Spleen (tissue), 11 donors: ENCODE results near the gene SARNP. TPM values are rescaled to one million over a fixed set of nuclear protein-coding genes. Genes with fewer than 3 reads are reported as not detected.

ENCODE experiments used
- DNase-seq: peaks from one replicate; pipeline ENCODE4 v3.0.0-alpha.2; 2020
- H3K27ac ChIP-seq, 8 donors: fragments of 200-600 bp; sonication (generic) in 7 of 8; 1 replicate in 4 of 8; 2 replicates in 4 of 8; pipeline versions ENCODE4 v1.5.0 to v1.8.0; 2016 to 2021; ENCODE audit warnings: inconsistent platforms in 4 of 8, mild to moderate bottlenecking in 4 of 8, moderate library complexity in 1 of 8
- H3K27me3 ChIP-seq, 7 donors: fragments of 200-600 bp; sonication (generic) in 6 of 7; replicated peaks in 1 of 7; 1 replicate in 4 of 7; 2 replicates in 3 of 7; pipeline versions ENCODE4 v1.5.0 to v1.8.0; 2016 to 2021; ENCODE audit warnings: inconsistent platforms in 3 of 7, mild to moderate bottlenecking in 1 of 7
- H3K36me3 ChIP-seq, 6 donors: fragments of 200-600 bp; sonication (generic) in 5 of 6; 1 replicate in 4 of 6; 2 replicates in 2 of 6; pipeline versions ENCODE4 v1.5.0 to v1.8.0; 2016 to 2021; ENCODE audit warnings: inconsistent platforms in 2 of 6
- H3K4me1 ChIP-seq, 6 donors: fragments of 200-600 bp; sonication (generic) in 5 of 6; 1 replicate in 3 of 6; 2 replicates in 3 of 6; pipeline versions ENCODE4 v1.5.0 to v1.8.0; 2016 to 2021; ENCODE audit warnings: inconsistent platforms in 3 of 6
- H3K4me3 ChIP-seq, 8 donors: fragments of 200-600 bp; sonication (generic) in 7 of 8; 1 replicate in 4 of 8; 2 replicates in 4 of 8; pipeline versions ENCODE4 v1.5.0 to v1.8.0; 2016 to 2021; ENCODE audit warnings: inconsistent platforms in 4 of 8, mild to moderate bottlenecking in 4 of 8, moderate library complexity in 2 of 8
- H3K9me3 ChIP-seq, 8 donors: fragments of 200-600 bp; sonication (generic) in 7 of 8; 1 replicate in 4 of 8; 2 replicates in 4 of 8; pipeline versions ENCODE4 v1.5.0 to v1.8.0; 2016 to 2021; ENCODE audit warnings: inconsistent platforms in 4 of 8
- POLR2A ChIP-seq, 3 donors: fragments of 450-650 bp; IDR thresholded peaks; one replicate each; pipeline ENCODE4 v1.5.1; 2017; ENCODE audit warnings: antibody characterized with exemption in 3 of 3, mild to moderate bottlenecking in 1 of 3
- POLR2AphosphoS5 ChIP-seq, 3 donors: sonication (generic); formaldehyde crosslinking; IDR thresholded peaks; one replicate each; pipeline ENCODE4 v1.5.1; 2017; ENCODE audit warnings: antibody characterized with exemption in 3 of 3
- WGBS, 5 donors: extraction: QIAGEN DNeasy Blood & Tissue Kit in 3 of 5; methylation state at CpG; one replicate each; pipeline versions ENCODE4 v1.1.5 to v1.1.7; 2013 to 2018; 5-methylcytosine and 5-hydroxymethylcytosine counted together
- intact Hi-C: fragments of 100-400 bp; cut with DNase I; formaldehyde crosslinking; loops from one replicate; pipeline ENCODE4 v1.15.0; 2023; ENCODE audit warnings: low total_unique reads
- polyA plus RNA-seq, 3 donors: library from polyadenylated mRNA; stranded (reverse); fragments of 200-250 nt; gene quantifications; one replicate each; pipeline ENCODE4 v1.2.1, GENCODE V29; 2013
- total RNA-seq, 7 donors: library from RNA; depleted of rRNA in 3 of 7; stranded (reverse); fragments of >200 nt in 3 of 7; fragmentation: NEBNext Ultra II Directional in 4 of 7; extraction: Animal tissue kit (Norgen Biotek cat#: 25700) in 4 of 7; gene quantifications; one replicate each; pipeline versions ENCODE4 v1.1.0 to v1.2.1, GENCODE V29; 2016 to 2021
- TF ChIP-seq, protein P1 (sequence below), 11 experiments: fragments of 200-600 bp in 7 of 11; fragments of 450-650 bp in 4 of 11; sonication (generic) in 4 of 11; IDR thresholded peaks in 8 of 11; conservative IDR thresholded peaks in 3 of 11; 1 replicate in 7 of 11; 2 replicates in 4 of 11; pipeline versions ENCODE4 v1.4.0 to v1.8.0; 2016 to 2021; ENCODE audit warnings: antibody characterized with exemption in 11 of 11, inconsistent platforms in 4 of 11, mild to moderate bottlenecking in 1 of 11
- donor health status: healthy with polysubstance abuse.
- donor health status: DM: no; HTN: no; CAD: no; lungs with moderate emphysema.
- donor health status: DM: no; HTN: no; CAD: no.
- donor health status: Bipolar disorder and iron deficiency.
- donor health status: healthy.
- donor health status: DM: no; HTN: no; CAD: no.
- donor health status: DM: yes; HTN: yes; CAD: no.

The SARNP gene
- total and polyA plus RNA-seq, 10 donors = 40.0 to 97.6 (median 60.3) TPM

DNA sequence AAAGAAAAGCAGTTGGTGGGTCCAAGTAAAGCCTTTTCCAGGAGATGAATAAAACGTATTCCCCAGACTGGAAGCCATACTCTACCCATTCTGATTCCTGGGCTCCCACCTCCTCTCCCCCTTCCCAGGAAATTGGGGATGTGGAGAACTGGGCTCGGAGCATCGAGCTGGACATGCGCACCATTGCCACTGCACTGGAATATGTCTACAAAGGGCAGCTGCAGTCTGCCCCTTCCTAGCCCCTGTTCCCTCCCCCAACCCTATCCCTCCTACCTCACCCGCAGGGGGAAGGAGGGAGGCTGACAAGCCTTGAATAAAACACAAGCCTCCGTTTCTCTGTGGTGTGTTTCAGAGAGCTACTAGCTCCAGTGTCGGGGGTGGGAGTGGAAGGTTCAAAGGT lies 98.2 kb downstream of the SARNP start:
- TF ChIP-seq POLR2A (IDR thresholded peaks at IDR 0.05) (no peak), POLR2AphosphoS5 (IDR thresholded peaks at IDR 0.05) (no peak)
- TF ChIP-seq, protein P1, sequence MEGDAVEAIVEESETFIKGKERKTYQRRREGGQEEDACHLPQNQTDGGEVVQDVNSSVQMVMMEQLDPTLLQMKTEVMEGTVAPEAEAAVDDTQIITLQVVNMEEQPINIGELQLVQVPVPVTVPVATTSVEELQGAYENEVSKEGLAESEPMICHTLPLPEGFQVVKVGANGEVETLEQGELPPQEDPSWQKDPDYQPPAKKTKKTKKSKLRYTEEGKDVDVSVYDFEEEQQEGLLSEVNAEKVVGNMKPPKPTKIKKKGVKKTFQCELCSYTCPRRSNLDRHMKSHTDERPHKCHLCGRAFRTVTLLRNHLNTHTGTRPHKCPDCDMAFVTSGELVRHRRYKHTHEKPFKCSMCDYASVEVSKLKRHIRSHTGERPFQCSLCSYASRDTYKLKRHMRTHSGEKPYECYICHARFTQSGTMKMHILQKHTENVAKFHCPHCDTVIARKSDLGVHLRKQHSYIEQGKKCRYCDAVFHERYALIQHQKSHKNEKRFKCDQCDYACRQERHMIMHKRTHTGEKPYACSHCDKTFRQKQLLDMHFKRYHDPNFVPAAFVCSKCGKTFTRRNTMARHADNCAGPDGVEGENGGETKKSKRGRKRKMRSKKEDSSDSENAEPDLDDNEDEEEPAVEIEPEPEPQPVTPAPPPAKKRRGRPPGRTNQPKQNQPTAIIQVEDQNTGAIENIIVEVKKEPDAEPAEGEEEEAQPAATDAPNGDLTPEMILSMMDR (IDR thresholded peaks at IDR 0.05 in 8 of 11, conservative IDR thresholded peaks at IDR 0.05 in 3 of 11) = no peak
- no peak overlapping the region for H3K4me3 ChIP-seq
- H3K27ac ChIP-seq = peak overlapping the region in 5 of 8 donors; percentile 32 to 73 (median 51)
- H3K27me3 ChIP-seq = no peaks in the 10 kb centered on the region
- peaks cover 37 to 92% (median 69%) of the 10 kb centered on the region in 6 donors for H3K4me1 ChIP-seq
- intact Hi-C loops = no loop called here
- H3K9me3 ChIP-seq = no peaks in the 10 kb centered on the region
- H3K36me3 ChIP-seq = peaks cover 0 to 68% (median 21%) of the 10 kb centered on the region in 6 donors
- DNase-seq = peak; percentile 50
- WGBS, 5 donors = 81 to 94% (median 87%) methylated on average over 6 to 7 of the region's 7 CpGs

DNA sequence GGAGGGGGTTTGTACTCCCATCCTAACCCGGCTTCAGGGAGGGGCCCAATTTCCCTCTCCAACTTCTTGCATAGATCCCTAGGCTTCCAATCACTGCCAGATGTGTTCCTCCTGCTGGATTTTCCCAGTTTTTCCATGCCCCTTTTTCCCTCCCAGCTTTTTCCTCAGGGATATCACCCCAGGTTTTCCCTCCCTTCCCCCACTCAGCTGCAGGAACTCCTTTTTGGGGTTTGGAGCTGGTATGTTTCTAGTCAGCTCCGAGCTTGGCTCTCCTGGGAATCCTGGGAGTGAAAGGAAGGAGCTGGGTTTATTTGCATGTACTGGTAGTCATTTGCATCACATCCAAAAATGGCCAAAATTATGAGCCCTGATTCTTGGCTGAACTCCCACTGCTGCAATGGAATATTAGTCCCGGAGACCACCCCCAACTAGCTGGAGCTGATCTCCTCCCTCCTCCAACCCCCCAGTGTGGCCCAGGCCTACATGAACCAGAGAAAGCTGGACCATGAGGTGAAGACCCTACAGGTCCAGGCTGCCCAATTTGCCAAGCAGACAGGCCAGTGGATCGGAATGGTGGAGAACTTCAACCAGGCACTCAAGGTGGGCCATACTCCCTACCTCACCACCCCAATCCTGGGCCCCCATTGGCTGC lies 98.8 kb downstream of the SARNP start:
- intact Hi-C loops = no loop called here
- H3K4me3 ChIP-seq = no peak overlapping the region
- H3K4me1 ChIP-seq = peaks cover 35 to 86% (median 63%) of the 10 kb centered on the region in 6 donors
- H3K9me3 ChIP-seq = no peaks in the 10 kb centered on the region
- H3K27ac ChIP-seq = peak overlapping the region in 5 of 8 donors; percentile 32 to 97 (median 61)
- peaks cover 0 to 62% (median 16%) of the 10 kb centered on the region in 6 donors for H3K36me3 ChIP-seq
- H3K27me3 ChIP-seq = no peaks in the 10 kb centered on the region
- peak; percentile 47 for DNase-seq
- TF ChIP-seq POLR2AphosphoS5 (IDR thresholded peaks at IDR 0.05) (no peak), POLR2A (IDR thresholded peaks at IDR 0.05) (no peak)
- TF ChIP-seq, protein P1 (IDR thresholded peaks at IDR 0.05 in 8 of 11, conservative IDR thresholded peaks at IDR 0.05 in 3 of 11) = no peak
- WGBS, 5 donors = 79 to 93% (median 83%) methylated on average over 4 of the region's 4 CpGs

- peak overlapping the region in 1 of 8 donors; percentile 89 for H3K4me3 ChIP-seq
- H3K27ac ChIP-seq = peak overlapping the region in 6 of 8 donors; percentile 9 to 97 (median 96)
- H3K36me3 ChIP-seq = peaks cover 0 to 55% (median 15%) of the 10 kb centered on the region in 6 donors
- TF ChIP-seq, protein P1 (IDR thresholded peaks at IDR 0.05 in 8 of 11, conservative IDR thresholded peaks at IDR 0.05 in 3 of 11) = no peak
- TF ChIP-seq POLR2AphosphoS5 (IDR thresholded peaks at IDR 0.05) (no peak), POLR2A (IDR thresholded peaks at IDR 0.05) (no peak)
- no peaks in the 10 kb centered on the region for H3K27me3 ChIP-seq
- WGBS, 5 donors = 49 to 86% (median 78%) methylated on average over 4 of the region's 4 CpGs
- intact Hi-C loops = no loop called here
- DNase-seq = peak; percentile 60
- peaks cover 35 to 78% (median 60%) of the 10 kb centered on the region in 6 donors for H3K4me1 ChIP-seq
- H3K9me3 ChIP-seq = no peaks in the 10 kb centered on the region
Observed at GRCh38 chr12:55718015-55718414, 99.5 kb downstream of the SARNP start.
